CD14-positive monocyte (primary cell): ENCODE results near the gene PLCB1. TPM values are rescaled to one million over a fixed set of nuclear protein-coding genes. Genes with fewer than 3 reads are reported as not detected.
A peak's percentile ranks its signal among the peaks of the same experiment; 100 is the strongest.

ENCODE experiments used
- DNase-seq, 3 donors: peaks; one replicate each; pipeline ENCODE4 v3.0.0-alpha.2; 2011 to 2022
- H2AFZ ChIP-seq: 2 replicates; pipeline ENCODE4 v1.6.0; 2012; ENCODE audit warnings: mild to moderate bottlenecking, low read depth, low read length, inconsistent platforms; ENCODE audit not compliant: insufficient read depth, poor library complexity, severe bottlenecking
- H3K27ac ChIP-seq, 2 donors: 1 replicate in 1 of 2; 2 replicates in 1 of 2; pipeline ENCODE4 v1.5.1; 2012 to 2013; ENCODE audit warnings: low read length in 2 of 2, control low read depth in 1 of 2, inconsistent platforms in 1 of 2, low read depth in 1 of 2, mild to moderate bottlenecking in 1 of 2
- H3K27me3 ChIP-seq, 2 donors: one replicate each; pipeline versions ENCODE4 v1.6.0 to v1.6.1; 2011 to 2013; ENCODE audit warnings: low read length in 2 of 2; ENCODE audit not compliant: control insufficient read depth in 2 of 2, insufficient read depth in 2 of 2
- H3K36me3 ChIP-seq, 2 donors: replicated peaks in 1 of 2; 1 replicate in 1 of 2; 2 replicates in 1 of 2; pipeline versions ENCODE4 v1.5.1 to v1.6.1; 2012 to 2013; ENCODE audit warnings: low read length in 2 of 2, control low read depth in 1 of 2, inconsistent platforms in 1 of 2, mild to moderate bottlenecking in 1 of 2; ENCODE audit not compliant: insufficient read depth in 2 of 2, control insufficient read depth in 1 of 2
- H3K4me1 ChIP-seq, 2 donors: 1 replicate in 1 of 2; 2 replicates in 1 of 2; pipeline versions ENCODE4 v1.5.1 to v1.6.1; 2012 to 2013; ENCODE audit warnings: low read length in 2 of 2, control low read depth in 1 of 2, inconsistent platforms in 1 of 2, mild to moderate bottlenecking in 1 of 2, moderate library complexity in 1 of 2; ENCODE audit not compliant: insufficient read depth in 2 of 2, control insufficient read depth in 1 of 2
- H3K4me2 ChIP-seq: replicated peaks from 2 replicates; pipeline ENCODE3; 2012; ENCODE audit warnings: low read length, moderate library complexity, mild to moderate bottlenecking; ENCODE audit not compliant: poor library complexity, severe bottlenecking; ENCODE audit errors: extremely low read depth
- H3K4me3 ChIP-seq, 3 experiments: fragments of 200-600 bp in 1 of 3; sonication (generic) in 1 of 3; replicated peaks in 1 of 3; 1 replicate in 2 of 3; 2 replicates in 1 of 3; pipeline ENCODE4 v1.5.1; 2011 to 2013; ENCODE audit warnings: low read length in 3 of 3, mild to moderate bottlenecking in 3 of 3, control low read depth in 2 of 3, low read depth in 2 of 3, inconsistent platforms in 1 of 3, moderate library complexity in 1 of 3
- H3K79me2 ChIP-seq: 2 replicates; pipeline ENCODE4 v1.6.0; 2012; ENCODE audit warnings: mild to moderate bottlenecking, control low read depth, inconsistent platforms, low read length, moderate library complexity; ENCODE audit not compliant: insufficient read depth
- H3K9ac ChIP-seq: 2 replicates; pipeline ENCODE4 v1.6.0; 2017; ENCODE audit warnings: low read length, mild to moderate bottlenecking; ENCODE audit not compliant: insufficient read depth, poor library complexity, severe bottlenecking
- H3K9me3 ChIP-seq, 2 donors: replicated peaks in 1 of 2; 1 replicate in 1 of 2; 2 replicates in 1 of 2; pipeline versions ENCODE4 v1.5.1 to v1.6.1; 2012 to 2013; ENCODE audit warnings: low read length in 2 of 2, control low read depth in 1 of 2; ENCODE audit not compliant: control insufficient read depth in 1 of 2, insufficient read depth in 1 of 2
- H4K20me1 ChIP-seq: 2 replicates; pipeline ENCODE4 v1.6.0; 2012; ENCODE audit warnings: mild to moderate bottlenecking, low read length, control low read depth, moderate library complexity; ENCODE audit not compliant: insufficient read depth
- H3K27ac Mint-ChIP-seq, 7 donors: one replicate each; pipeline ENCODE4 v1.8.0; 2020; ENCODE audit warnings: mild to moderate bottlenecking in 7 of 7, mixed read lengths in 7 of 7, moderate library complexity in 6 of 7, inconsistent platforms in 2 of 7
- H3K27me3 Mint-ChIP-seq, 3 donors: one replicate each; pipeline ENCODE4 v1.8.0; 2021 to 2022; ENCODE audit warnings: low read depth in 3 of 3, mild to moderate bottlenecking in 3 of 3, mixed read lengths in 3 of 3, moderate library complexity in 3 of 3, inconsistent platforms in 1 of 3
- H3K36me3 Mint-ChIP-seq, 2 donors: one replicate each; pipeline ENCODE4 v1.8.0; 2020; ENCODE audit warnings: mixed read lengths in 2 of 2, inconsistent platforms in 1 of 2, mild to moderate bottlenecking in 1 of 2
- H3K4me1 Mint-ChIP-seq: one replicate; pipeline ENCODE4 v1.8.0; 2020; ENCODE audit warnings: mild to moderate bottlenecking, mixed read lengths
- H3K4me3 Mint-ChIP-seq, 2 donors: one replicate each; pipeline ENCODE4 v1.8.0; 2020; ENCODE audit warnings: mild to moderate bottlenecking in 2 of 2, mixed read lengths in 2 of 2, moderate library complexity in 1 of 2
- H3K9me3 Mint-ChIP-seq, 7 donors: one replicate each; pipeline ENCODE4 v1.8.0; 2020 to 2022; ENCODE audit warnings: mixed read lengths in 7 of 7, mild to moderate bottlenecking in 6 of 7, moderate library complexity in 6 of 7, inconsistent platforms in 2 of 7
- CTCF ChIP-seq: fragments of 200-600 bp; IDR thresholded peaks from one replicate; pipeline ENCODE4 v1.8.0; 2022; ENCODE audit warnings: antibody characterized with exemption, mild to moderate bottlenecking
- WGBS: methylation state at CpG from one replicate; pipeline ENCODE4 v1.1.5; 2013; ENCODE audit warnings: missing lambda C conversion rate; ENCODE audit not compliant: insufficient coverage; 5-methylcytosine and 5-hydroxymethylcytosine counted together
- intact Hi-C, 2 donors: fragments of 100-400 bp; cut with micrococcal nuclease; formaldehyde crosslinking; loops; one replicate each; pipeline versions ENCODE4 v1.15.0 to v1.15.1; 2023
- polyA plus RNA-seq, 3 donors: library from polyadenylated mRNA; depleted of rRNA in 1 of 3; unstranded in 2 of 3; stranded (reverse) in 1 of 3; fragments of 300-500 nt in 2 of 3; fragments of >200 nt in 1 of 3; fragmentation: Illumina TruSeq in 2 of 3; gene quantifications; 1 replicate in 2 of 3; 2 replicates in 1 of 3; pipeline ENCODE4 v1.2.3, GENCODE V29; 2012 to 2021

The PLCB1 gene
- polyA plus RNA-seq, 3 donors, result 8.6 to 16.4 (median 13.2) TPM

GRCh38 chr20:8562356-8562755 lies 430.3 kb downstream of the PLCB1 start:
- H3K79me2 ChIP-seq, result no peaks in the 10 kb centered on the region
- H3K4me2 ChIP-seq, result no peak overlapping the region
- Mint-ChIP-seq H3K27ac (no peak overlapping the region), H3K27me3 (peaks cover 0 to 2% (median 0%) of the 10 kb centered on the region in 3 donors), H3K36me3 (peaks cover 0 to 1% of the 10 kb centered on the region in 2 donors), H3K9me3 (peaks cover 5 to 19% (median 12%) of the 10 kb centered on the region in 7 donors), H3K4me1 (no peaks in the 10 kb centered on the region), H3K4me3 (no peak overlapping the region)
- no peak overlapping the region for H3K9ac ChIP-seq
- no peaks in the 10 kb centered on the region for H4K20me1 ChIP-seq
- H3K9me3 ChIP-seq, result no peaks in the 10 kb centered on the region
- intact Hi-C loops, result no loop called here
- no peaks in the 10 kb centered on the region for H3K4me1 ChIP-seq
- no peak for DNase-seq
- no peak overlapping the region for H2AFZ ChIP-seq
- 100% methylated on average over 2 of the region's 3 CpGs for WGBS
- H3K36me3 ChIP-seq, result no peaks in the 10 kb centered on the region
- no peak overlapping the region for H3K27ac ChIP-seq
- no peak for TF ChIP-seq CTCF
- no peak overlapping the region for H3K4me3 ChIP-seq
- H3K27me3 ChIP-seq, result no peaks in the 10 kb centered on the region

- H3K36me3 Mint-ChIP-seq, result peaks cover 0 to 1% of the 10 kb centered on the region in 2 donors
- Histone ChIP-seq H3K4me1 (peaks cover 15 to 34% of the 10 kb centered on the region in 2 donors), H3K4me2 (no peak overlapping the region), H3K79me2 (peaks cover 3% of the 10 kb centered on the region), H3K27me3 (no peaks in the 10 kb centered on the region), H3K4me3 (no peak overlapping the region), H3K9ac (no peak overlapping the region), H3K27ac (peak overlapping the region in 1 of 2 donors; percentile 4), H2AFZ (peak overlapping the region; percentile 1), H3K36me3 (no peaks in the 10 kb centered on the region), H3K9me3 (no peaks in the 10 kb centered on the region), H4K20me1 (no peaks in the 10 kb centered on the region)
- H3K9me3 Mint-ChIP-seq, result peaks cover 1 to 14% (median 5%) of the 10 kb centered on the region in 7 donors
- peak in 2 of 3 donors; percentile 10 to 41 for DNase-seq
- peaks cover 28% of the 10 kb centered on the region for H3K4me1 Mint-ChIP-seq
- peaks cover 0 to 2% (median 0%) of the 10 kb centered on the region in 3 donors for H3K27me3 Mint-ChIP-seq
- no CpG with 5 or more reads among the region's 2 CpGs for WGBS
- intact Hi-C loops, result no loop called here
- H3K4me3 Mint-ChIP-seq, result no peak overlapping the region
- TF ChIP-seq CTCF, result no peak
- H3K27ac Mint-ChIP-seq, result no peak overlapping the region
Observed at GRCh38 chr20:8568075-8568474, 436.0 kb downstream of the PLCB1 start.
